ENCODE results near the gene TNFRSF17.
"Not testable (repeated sequence)": the region's sequence is repeated elsewhere in the genome, so short reads cannot be mapped to it uniquely, and the experiment has no call there.

Gene TNFRSF17

GRCh38 chr16:11964761-11965551, at the start of gene TNFRSF17:
TNFRSF17 (plus strand) TSS chr16:11965210; CDS start chr16:11965325, 115 bp downstream.
- no peak for DNase-seq

GRCh38 chr16:11915644-11916523, 49.1 kb upstream of the TNFRSF17 start, which contains the start of gene GSPT1:
GSPT1 (minus strand) TSS chr16:11915956; CDS start chr16:11915720, 236 bp downstream.
- DNase-seq, result peak; percentile 99

- no peak for DNase-seq
These were observed 48.3 kb upstream of the TNFRSF17 start for GRCh38 chr16:11916524-11917285.

- DNase-seq, result not testable (repeated sequence)
These were observed 41.0 kb upstream of the TNFRSF17 start for GRCh38 chr16:11924046-11924445.

- DNase-seq, result not testable (repeated sequence)
These were observed 37.7 kb upstream of the TNFRSF17 start for GRCh38 chr16:11927350-11927749.

- DNase-seq, result not testable (repeated sequence)
These were observed 23.1 kb upstream of the TNFRSF17 start, which contains the start of gene NPIPB2 for GRCh38 chr16:11941945-11942344. NPIPB2 (minus strand) TSS chr16:11942045; CDS start chr16:11942045, 0 bp downstream.

GRCh38 chr16:11946433-11946832, 18.6 kb upstream of the TNFRSF17 start:
- DNase-seq, result no peak

GRCh38 chr16:11948819-11949218, 16.2 kb upstream of the TNFRSF17 start:
- no peak for DNase-seq

GRCh38 chr16:11949527-11949926, 15.5 kb upstream of the TNFRSF17 start:
- DNase-seq, result no peak

- no peak for DNase-seq
These were observed 14.6 kb upstream of the TNFRSF17 start for GRCh38 chr16:11950388-11950787.

- not testable (repeated sequence) for DNase-seq
These were observed 11.4 kb upstream of the TNFRSF17 start for GRCh38 chr16:11953576-11953975.

GRCh38 chr16:11955713-11956123, 9.3 kb upstream of the TNFRSF17 start:
- no peak for DNase-seq

GRCh38 chr16:11956558-11956957, 8.5 kb upstream of the TNFRSF17 start:
- no peak for DNase-seq

- DNase-seq, result no peak
These were observed 7.2 kb upstream of the TNFRSF17 start for GRCh38 chr16:11957591-11958395.

- not testable (repeated sequence) for DNase-seq
These were observed 2.6 kb upstream of the TNFRSF17 start for GRCh38 chr16:11962457-11962856.

GRCh38 chr16:11962978-11963377, 2.0 kb upstream of the TNFRSF17 start:
- not testable (repeated sequence) for DNase-seq

GRCh38 chr16:11963706-11964105, 1.3 kb upstream of the TNFRSF17 start:
- DNase-seq, result no peak

GRCh38 chr16:11966173-11966572, 1.2 kb downstream of the TNFRSF17 start:
- DNase-seq, result no peak

- DNase-seq, result no peak
These were observed 2.3 kb downstream of the TNFRSF17 start for GRCh38 chr16:11967195-11967911.

- DNase-seq, result no peak
These were observed 3.6 kb downstream of the TNFRSF17 start for GRCh38 chr16:11968577-11968976.

- not testable (repeated sequence) for DNase-seq
These were observed 5.3 kb downstream of the TNFRSF17 start for GRCh38 chr16:11970292-11970691.

Measured in activated gamma-delta T cell treated with Interleukin-2 at 50 U/mL for 16 hours (primary cell).